Articular chondrocyte of knee joint (primary cell): ENCODE data around the gene SOHLH1. TPM values are rescaled to one million over a fixed set of nuclear protein-coding genes. Genes with fewer than 3 reads are reported as not detected.

Source experiments
- total RNA-seq: library from RNA; depleted of rRNA; stranded (reverse); fragments of >200 nt; gene quantifications from 2 replicates; pipeline ENCODE4 v1.2.3, GENCODE V29; 2012

SOHLH1 gene, protein sequence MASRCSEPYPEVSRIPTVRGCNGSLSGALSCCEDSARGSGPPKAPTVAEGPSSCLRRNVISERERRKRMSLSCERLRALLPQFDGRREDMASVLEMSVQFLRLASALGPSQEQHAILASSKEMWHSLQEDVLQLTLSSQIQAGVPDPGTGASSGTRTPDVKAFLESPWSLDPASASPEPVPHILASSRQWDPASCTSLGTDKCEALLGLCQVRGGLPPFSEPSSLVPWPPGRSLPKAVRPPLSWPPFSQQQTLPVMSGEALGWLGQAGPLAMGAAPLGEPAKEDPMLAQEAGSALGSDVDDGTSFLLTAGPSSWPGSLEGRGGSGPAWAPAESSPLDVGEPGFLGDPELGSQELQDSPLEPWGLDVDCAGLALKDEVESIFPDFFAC
- total RNA-seq = not detected in 2 replicates

DNA sequence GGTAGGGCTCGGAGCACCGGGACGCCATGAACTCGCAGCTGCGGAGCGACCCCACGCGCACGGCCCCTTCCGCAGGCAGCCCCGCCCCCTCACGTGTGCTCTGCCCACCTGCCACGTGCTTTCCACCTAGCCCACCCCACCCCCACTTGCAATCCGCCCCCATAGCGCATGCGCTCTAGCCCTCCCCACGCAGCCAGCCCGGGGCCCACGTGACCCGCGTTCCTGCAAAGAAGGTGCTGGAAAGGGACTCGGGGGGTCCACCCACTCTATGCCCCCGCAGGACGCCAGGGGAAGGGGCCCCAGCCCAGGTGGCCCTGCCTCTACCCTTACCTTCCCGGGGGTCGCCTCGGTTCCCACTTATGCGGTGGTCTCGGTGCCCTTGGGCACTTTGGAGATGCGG, at the start of gene SOHLH1:
SOHLH1 (minus strand) TSS at position 42 of the 400 bp plus-strand sequence; CDS start at position 28, 14 bp downstream.

DNA sequence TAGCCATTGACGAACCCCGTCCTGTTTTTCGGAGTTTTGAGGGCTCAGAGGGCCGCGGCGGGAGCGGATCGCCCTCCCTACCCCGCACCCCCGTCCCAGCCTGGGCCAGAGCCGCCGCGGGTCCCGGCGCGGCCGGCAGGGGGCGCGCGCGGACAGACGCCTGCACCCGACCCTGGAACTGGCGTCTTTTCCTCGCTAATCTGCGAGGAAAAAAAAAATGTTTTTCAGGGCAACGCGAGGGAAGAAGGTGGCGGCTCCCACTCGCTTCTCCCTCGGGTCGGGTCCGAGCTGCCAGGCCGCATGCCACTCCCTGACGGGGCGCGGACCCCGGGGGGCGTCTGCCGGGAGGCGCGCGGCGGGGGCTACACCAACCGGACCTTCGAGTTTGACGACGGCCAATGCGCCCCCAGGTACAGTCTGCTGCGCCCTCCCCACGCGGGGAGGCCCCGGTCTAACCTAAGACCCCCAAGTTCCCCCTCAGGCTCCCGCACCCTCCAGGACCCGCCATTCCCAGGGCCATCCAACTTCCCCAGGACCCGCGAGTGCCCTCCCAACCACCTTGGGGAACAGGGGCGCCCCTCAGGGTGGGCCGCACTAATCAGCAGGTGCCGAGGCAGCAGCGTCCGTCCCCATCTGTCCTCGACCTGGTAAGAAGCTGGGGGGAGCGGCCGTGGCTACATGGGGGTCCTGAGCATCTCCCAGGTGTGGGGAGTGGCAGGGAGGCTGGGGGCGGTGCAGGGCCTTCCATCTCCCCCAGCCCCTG, 2.9 kb upstream of the SOHLH1 start, which contains the start of gene KCNT1:
KCNT1 (plus strand) TSS at position 227 of the 763 bp plus-strand sequence; CDS start at position 301, 74 bp downstream.

DNA sequence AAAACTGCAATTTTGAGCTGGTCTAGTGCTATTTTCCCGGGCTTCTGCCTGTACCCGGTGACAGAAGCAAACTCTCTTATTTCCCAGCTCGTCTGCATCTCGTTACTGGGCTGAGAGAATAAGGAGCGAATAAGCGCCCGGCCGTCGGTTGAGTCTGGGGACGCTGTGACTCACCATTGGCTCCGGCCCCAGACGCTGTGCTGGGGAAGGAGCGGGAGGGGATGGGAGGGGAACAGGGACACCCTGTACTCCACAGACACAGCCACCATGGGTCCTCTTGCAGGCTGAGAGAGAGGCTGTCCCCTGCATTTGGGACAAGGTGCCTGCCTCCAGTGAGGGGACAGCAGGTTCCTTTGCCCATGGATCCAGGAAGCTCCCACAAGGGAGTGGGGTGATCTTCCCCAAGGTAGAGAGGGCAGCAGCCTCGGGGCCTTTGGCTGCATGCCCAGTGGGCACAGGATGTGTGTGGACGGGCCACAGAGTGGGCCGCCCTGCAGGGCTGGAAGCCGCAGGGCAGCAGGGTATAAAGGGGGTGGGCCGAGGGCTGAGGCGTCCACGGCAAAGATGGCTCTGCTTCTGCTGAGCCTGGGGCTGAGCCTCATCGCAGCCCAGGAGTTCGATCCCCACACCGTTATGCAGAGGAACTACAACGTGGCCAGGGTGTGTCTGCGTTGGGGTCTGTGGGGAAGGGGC, 36.4 kb downstream of the SOHLH1 start, which contains the start of gene LCN9:
LCN9 (plus strand) TSS at position 552 of the 693 bp plus-strand sequence; CDS start at position 565, 13 bp downstream.

Other genes with a start within 250 kb of the SOHLH1 start
- 6.3 and 6.5 TPM in 2 replicates for gene PPP1R26, start 219.7 kb downstream of the SOHLH1 start, total RNA-seq
- gene MRPS2, start 198.8 kb downstream of the SOHLH1 start, total RNA-seq = 17.6 and 17.7 TPM in 2 replicates
- gene LCN1, start 178.0 kb downstream of the SOHLH1 start, total RNA-seq = not detected in 2 replicates
- not detected in 2 replicates for gene OBP2A, start 153.4 kb downstream of the SOHLH1 start, total RNA-seq
- not detected in 2 replicates for gene PAEP, start 137.7 kb downstream of the SOHLH1 start, total RNA-seq
- gene GLT6D1, start 59.9 kb downstream of the SOHLH1 start, total RNA-seq = not detected in 2 replicates
- not detected in 2 replicates for gene LCN9, start 36.2 kb downstream of the SOHLH1 start, total RNA-seq
- gene KCNT1, start 2.7 kb upstream of the SOHLH1 start, total RNA-seq = not detected in 2 replicates
- gene CAMSAP1, start 208.1 kb upstream of the SOHLH1 start, total RNA-seq = 16.9 and 18.2 TPM in 2 replicates